Stimulated activated effector memory CD8-positive, alpha-beta T cell treated with anti-CD3 and anti-CD28 coated beads, Interleukin-12 subunit alpha, Interleukin-12 subunit beta, amount 100 ng/mL, for 72 hours (primary cell): ENCODE data around the gene LMBRD2.

Source experiments
- ATAC-seq: fragments of 150-1000 bp; cut with Tn5 transposase; 2 replicates; pipeline ENCODE4 v1.10.0; 2021
- DNase-seq, 2 donors: peaks; one replicate each; pipeline ENCODE4 v3.0.0; 2021 to 2022; ENCODE audit warnings: low spot score in 2 of 2
- H3K27ac Mint-ChIP-seq: one replicate; pipeline ENCODE4 v1.8.0; 2022; ENCODE audit warnings: mild to moderate bottlenecking, mixed read lengths
- H3K36me3 Mint-ChIP-seq: one replicate; pipeline ENCODE4 v1.8.0; 2022; ENCODE audit warnings: mild to moderate bottlenecking, mixed read lengths
- H3K4me1 Mint-ChIP-seq: one replicate; pipeline ENCODE4 v1.8.0; 2022; ENCODE audit warnings: mixed read lengths
- H3K4me3 Mint-ChIP-seq: one replicate; pipeline ENCODE4 v1.8.0; 2022; ENCODE audit warnings: mild to moderate bottlenecking, mixed read lengths
- H3K9me3 Mint-ChIP-seq: one replicate; pipeline ENCODE4 v1.8.0; 2022; ENCODE audit warnings: mixed read lengths

The LMBRD2 gene

GRCh38 chr5:36173426-36173825 is 21.7 kb upstream of the LMBRD2 start:
- ATAC-seq (no peak), DNase-seq (no peak)
- H3K9me3 Mint-ChIP-seq: no peaks in the 10 kb centered on the region
- no peak overlapping the region for H3K27ac Mint-ChIP-seq
- peaks cover 99% of the 10 kb centered on the region for H3K36me3 Mint-ChIP-seq
- no peak overlapping the region for H3K4me3 Mint-ChIP-seq
- H3K4me1 Mint-ChIP-seq: no peaks in the 10 kb centered on the region

- H3K4me1 Mint-ChIP-seq: no peaks in the 10 kb centered on the region
- DNase-seq: no peak
- no peak overlapping the region for H3K27ac Mint-ChIP-seq
- H3K4me3 Mint-ChIP-seq: no peak overlapping the region
- peaks cover 99% of the 10 kb centered on the region for H3K36me3 Mint-ChIP-seq
- ATAC-seq: no peak
- H3K9me3 Mint-ChIP-seq: no peaks in the 10 kb centered on the region
Observed at GRCh38 chr5:36172599-36172998, 20.9 kb upstream of the LMBRD2 start.

DNA sequence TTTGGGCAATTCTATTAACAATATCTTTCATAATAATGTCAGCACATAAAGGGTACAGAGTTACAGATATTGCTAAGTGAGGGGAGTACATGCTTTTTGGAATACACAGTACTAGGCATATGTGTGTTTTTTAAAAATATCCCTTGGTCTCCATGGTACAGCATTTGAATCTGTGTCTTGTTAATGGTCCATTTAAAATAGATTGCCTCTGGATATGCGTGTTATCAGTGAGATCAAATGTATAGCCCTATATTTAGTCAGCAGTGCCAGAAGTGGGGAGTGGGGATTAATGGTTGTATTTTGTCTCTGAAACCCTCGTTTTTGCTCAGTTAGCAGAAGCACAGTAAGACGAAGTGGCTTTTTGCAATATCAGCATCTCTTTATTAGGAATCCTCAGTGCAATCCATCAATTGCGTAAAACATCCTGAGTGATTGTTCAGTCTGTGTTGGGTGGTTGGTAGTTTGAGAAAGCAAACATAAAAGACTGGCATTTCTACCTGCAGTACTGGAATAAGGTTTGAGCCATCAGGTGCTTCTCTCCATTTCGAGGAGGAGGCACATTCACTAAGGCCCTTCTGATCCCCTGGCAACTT is 19.2 kb upstream of the LMBRD2 start:
- Mint-ChIP-seq H3K4me3 (no peak overlapping the region), H3K36me3 (peaks cover 99% of the 10 kb centered on the region), H3K4me1 (no peaks in the 10 kb centered on the region), H3K9me3 (no peaks in the 10 kb centered on the region), H3K27ac (no peak overlapping the region)
- DNase-seq (no peak), ATAC-seq (no peak)

DNA sequence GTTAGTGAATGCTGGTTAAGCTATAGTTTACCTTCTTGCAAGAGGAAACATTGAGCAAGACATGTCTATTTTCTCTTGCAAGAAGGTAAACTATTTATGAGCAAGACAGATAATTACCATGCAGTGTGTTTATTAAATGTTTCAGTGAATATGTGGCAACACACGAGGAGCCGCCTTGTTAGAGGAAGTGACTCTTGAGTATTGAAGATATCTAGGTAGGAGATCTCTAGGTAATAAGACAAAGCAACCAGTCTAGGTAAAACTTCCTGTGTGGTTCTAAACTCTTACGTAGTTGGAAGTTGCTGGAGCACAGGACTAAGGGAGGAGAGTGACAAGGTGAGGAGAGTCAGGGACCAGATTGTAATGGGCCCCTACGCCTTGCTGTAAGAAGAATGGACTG is 17.1 kb upstream of the LMBRD2 start:
- Mint-ChIP-seq H3K4me3 (no peak overlapping the region), H3K27ac (peak overlapping the region; percentile 20), H3K9me3 (no peaks in the 10 kb centered on the region), H3K36me3 (peaks cover 99% of the 10 kb centered on the region), H3K4me1 (peaks cover 3% of the 10 kb centered on the region)
- ATAC-seq: no peak
- DNase-seq: no peak

- Mint-ChIP-seq H3K27ac (no peak overlapping the region), H3K36me3 (peaks cover 92% of the 10 kb centered on the region), H3K4me1 (peaks cover 21% of the 10 kb centered on the region), H3K4me3 (no peak overlapping the region), H3K9me3 (no peaks in the 10 kb centered on the region)
- DNase-seq (no peak), ATAC-seq (no peak)
Observed at GRCh38 chr5:36164461-36164860, 12.8 kb upstream of the LMBRD2 start.

DNA sequence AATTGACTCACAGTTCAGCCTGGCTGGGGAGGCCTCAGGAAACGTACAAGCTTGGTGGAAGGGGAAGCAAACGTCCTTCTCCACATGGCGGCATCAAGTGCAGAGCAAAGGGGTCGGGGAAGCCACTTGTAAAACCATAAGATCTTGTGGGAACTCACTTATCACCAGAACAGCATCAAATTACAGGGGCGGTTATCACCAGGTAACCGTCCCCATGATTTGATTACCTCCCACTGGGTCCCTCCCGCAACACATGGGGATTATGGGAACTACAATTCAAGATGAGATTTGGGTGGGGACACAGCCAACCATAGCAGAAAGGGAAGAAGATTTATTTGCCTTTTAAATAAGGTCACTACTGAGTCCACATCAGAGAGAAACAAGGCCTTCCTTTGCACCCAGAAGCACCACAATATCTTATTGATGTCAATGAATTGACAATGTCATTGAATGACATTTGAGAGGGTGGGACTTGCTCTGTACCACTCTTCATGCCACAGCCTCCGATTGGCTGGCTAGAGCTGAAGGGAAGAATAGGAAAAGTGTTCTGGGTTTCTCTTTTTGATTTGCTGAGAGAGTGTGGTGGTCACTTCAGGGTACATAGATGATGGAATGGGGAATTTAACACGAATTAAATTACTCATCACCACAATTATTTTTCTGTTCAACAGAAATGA is 11.3 kb upstream of the LMBRD2 start:
- Mint-ChIP-seq H3K27ac (no peak overlapping the region), H3K4me1 (peaks cover 21% of the 10 kb centered on the region), H3K36me3 (peaks cover 89% of the 10 kb centered on the region), H3K4me3 (no peak overlapping the region), H3K9me3 (no peaks in the 10 kb centered on the region)
- DNase-seq (no peak), ATAC-seq (no peak)

GRCh38 chr5:36161361-36161760 is 9.7 kb upstream of the LMBRD2 start:
- DNase-seq (no peak), ATAC-seq (no peak)
- Mint-ChIP-seq H3K9me3 (no peaks in the 10 kb centered on the region), H3K4me3 (no peak overlapping the region), H3K36me3 (peaks cover 89% of the 10 kb centered on the region), H3K4me1 (peaks cover 32% of the 10 kb centered on the region), H3K27ac (no peak overlapping the region)

DNA sequence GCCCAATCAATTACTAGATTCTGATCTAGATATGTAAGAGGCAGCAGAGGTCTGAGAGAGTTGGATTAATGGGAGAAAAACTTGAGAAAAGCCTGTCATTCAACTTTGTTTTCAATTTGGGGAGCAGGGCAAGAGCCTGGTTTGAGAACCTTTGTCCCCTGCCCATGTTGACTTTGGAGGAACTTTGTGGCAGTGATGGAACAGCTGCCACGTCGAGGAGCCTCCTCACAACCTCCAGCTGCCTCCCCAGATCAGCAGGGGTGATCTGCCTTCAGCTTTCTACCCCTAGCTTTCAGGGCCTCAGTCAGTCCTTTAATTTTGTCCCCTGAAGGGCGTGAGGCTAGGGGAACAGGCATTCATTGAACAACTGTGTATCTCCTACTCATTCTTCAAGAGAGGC is 8.9 kb upstream of the LMBRD2 start:
- Mint-ChIP-seq H3K36me3 (peaks cover 89% of the 10 kb centered on the region), H3K9me3 (no peaks in the 10 kb centered on the region), H3K27ac (no peak overlapping the region), H3K4me3 (no peak overlapping the region), H3K4me1 (peaks cover 39% of the 10 kb centered on the region)
- no peak for ATAC-seq
- DNase-seq: no peak

DNA sequence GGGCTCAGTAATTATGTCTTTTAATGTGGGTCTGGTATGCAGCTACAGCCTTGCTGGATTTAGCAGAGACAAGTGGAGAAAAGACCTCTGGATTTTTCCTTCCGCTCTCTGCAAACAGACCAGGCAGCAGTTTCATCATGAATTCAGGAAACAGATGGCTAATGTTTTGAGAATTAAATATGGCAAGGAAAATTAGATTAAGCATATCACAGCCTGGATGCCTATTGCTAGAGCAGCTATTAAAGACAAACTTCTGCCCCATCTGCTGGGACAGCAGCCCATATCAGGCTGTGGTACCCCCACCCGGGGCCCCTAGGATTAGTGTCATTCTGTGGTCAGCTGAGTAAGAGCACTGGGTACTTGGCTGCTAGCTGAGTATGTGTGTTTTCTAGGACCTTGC is 6.5 kb upstream of the LMBRD2 start:
- H3K4me3 Mint-ChIP-seq: no peak overlapping the region
- H3K36me3 Mint-ChIP-seq: peaks cover 89% of the 10 kb centered on the region
- ATAC-seq: peak; percentile 55
- no peak overlapping the region for H3K27ac Mint-ChIP-seq
- no peak for DNase-seq
- H3K9me3 Mint-ChIP-seq: no peaks in the 10 kb centered on the region
- H3K4me1 Mint-ChIP-seq: peaks cover 44% of the 10 kb centered on the region

- DNase-seq (no peak), ATAC-seq (no peak)
- H3K27ac Mint-ChIP-seq: no peak overlapping the region
- peaks cover 38% of the 10 kb centered on the region for H3K4me1 Mint-ChIP-seq
- H3K4me3 Mint-ChIP-seq: no peak overlapping the region
- H3K36me3 Mint-ChIP-seq: peaks cover 93% of the 10 kb centered on the region
- no peaks in the 10 kb centered on the region for H3K9me3 Mint-ChIP-seq
Observed at GRCh38 chr5:36156619-36157018, 4.9 kb upstream of the LMBRD2 start.

GRCh38 chr5:36156121-36156601 is 4.5 kb upstream of the LMBRD2 start:
- no peak for ATAC-seq
- Mint-ChIP-seq H3K27ac (no peak overlapping the region), H3K9me3 (no peaks in the 10 kb centered on the region), H3K36me3 (peaks cover 89% of the 10 kb centered on the region), H3K4me1 (peaks cover 38% of the 10 kb centered on the region), H3K4me3 (no peak overlapping the region)
- no peak for DNase-seq

- no peak for ATAC-seq
- no peak for DNase-seq
- H3K4me1 Mint-ChIP-seq: peaks cover 44% of the 10 kb centered on the region
- H3K36me3 Mint-ChIP-seq: peaks cover 82% of the 10 kb centered on the region
- H3K9me3 Mint-ChIP-seq: no peaks in the 10 kb centered on the region
- H3K27ac Mint-ChIP-seq: no peak overlapping the region
- H3K4me3 Mint-ChIP-seq: no peak overlapping the region
Observed at GRCh38 chr5:36155291-36155690, 3.6 kb upstream of the LMBRD2 start.

DNA sequence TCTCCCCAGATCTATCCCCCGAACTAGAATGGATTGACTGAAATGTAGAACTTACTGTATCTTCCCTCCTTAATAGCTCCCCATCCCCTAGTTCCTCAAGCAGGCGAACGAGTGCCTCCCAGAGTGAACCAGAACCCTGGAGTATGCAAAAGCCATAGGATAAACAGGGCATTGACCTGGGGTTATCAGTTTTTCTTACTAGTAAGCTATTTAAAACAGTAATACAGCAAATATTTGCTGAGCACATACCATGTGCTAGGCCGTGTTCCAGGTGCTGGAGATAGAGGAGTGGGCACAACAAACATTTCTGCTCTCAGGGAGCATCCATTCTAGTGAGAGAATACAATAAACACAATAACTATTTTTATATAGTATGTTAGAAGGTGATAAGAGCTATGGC is 2.0 kb upstream of the LMBRD2 start:
- peaks cover 67% of the 10 kb centered on the region for H3K36me3 Mint-ChIP-seq
- H3K27ac Mint-ChIP-seq: no peak overlapping the region

DNA sequence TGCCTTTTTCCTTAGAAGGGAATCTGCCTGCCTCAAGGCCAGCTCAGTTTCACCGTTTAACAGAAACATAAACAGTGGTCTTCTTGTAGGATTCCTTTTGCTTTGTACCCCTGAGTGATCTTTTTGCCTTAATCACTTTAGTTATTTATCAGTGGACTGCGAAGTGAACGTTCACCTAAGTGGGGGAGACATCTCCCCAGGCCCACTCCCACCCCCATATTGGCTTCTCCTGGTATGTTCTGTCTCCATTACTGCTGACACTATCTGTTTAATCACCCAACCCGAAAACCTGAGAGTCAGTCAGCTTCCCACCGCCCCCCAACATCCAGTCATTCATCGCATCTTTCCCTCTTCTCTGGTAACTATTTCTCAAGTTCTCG is 1.6 kb upstream of the LMBRD2 start:
- DNase-seq: no peak
- Mint-ChIP-seq H3K9me3 (no peaks in the 10 kb centered on the region), H3K36me3 (peaks cover 62% of the 10 kb centered on the region), H3K4me3 (peak overlapping the region; percentile 95), H3K4me1 (peaks cover 47% of the 10 kb centered on the region), H3K27ac (no peak overlapping the region)
- no peak for ATAC-seq

More for the DNA sequence above, 2.0 kb upstream of the LMBRD2 start:
- no peaks in the 10 kb centered on the region for H3K9me3 Mint-ChIP-seq
- ATAC-seq (no peak), DNase-seq (no peak)
- peak overlapping the region; percentile 95 for H3K4me3 Mint-ChIP-seq
- peaks cover 47% of the 10 kb centered on the region for H3K4me1 Mint-ChIP-seq

DNA sequence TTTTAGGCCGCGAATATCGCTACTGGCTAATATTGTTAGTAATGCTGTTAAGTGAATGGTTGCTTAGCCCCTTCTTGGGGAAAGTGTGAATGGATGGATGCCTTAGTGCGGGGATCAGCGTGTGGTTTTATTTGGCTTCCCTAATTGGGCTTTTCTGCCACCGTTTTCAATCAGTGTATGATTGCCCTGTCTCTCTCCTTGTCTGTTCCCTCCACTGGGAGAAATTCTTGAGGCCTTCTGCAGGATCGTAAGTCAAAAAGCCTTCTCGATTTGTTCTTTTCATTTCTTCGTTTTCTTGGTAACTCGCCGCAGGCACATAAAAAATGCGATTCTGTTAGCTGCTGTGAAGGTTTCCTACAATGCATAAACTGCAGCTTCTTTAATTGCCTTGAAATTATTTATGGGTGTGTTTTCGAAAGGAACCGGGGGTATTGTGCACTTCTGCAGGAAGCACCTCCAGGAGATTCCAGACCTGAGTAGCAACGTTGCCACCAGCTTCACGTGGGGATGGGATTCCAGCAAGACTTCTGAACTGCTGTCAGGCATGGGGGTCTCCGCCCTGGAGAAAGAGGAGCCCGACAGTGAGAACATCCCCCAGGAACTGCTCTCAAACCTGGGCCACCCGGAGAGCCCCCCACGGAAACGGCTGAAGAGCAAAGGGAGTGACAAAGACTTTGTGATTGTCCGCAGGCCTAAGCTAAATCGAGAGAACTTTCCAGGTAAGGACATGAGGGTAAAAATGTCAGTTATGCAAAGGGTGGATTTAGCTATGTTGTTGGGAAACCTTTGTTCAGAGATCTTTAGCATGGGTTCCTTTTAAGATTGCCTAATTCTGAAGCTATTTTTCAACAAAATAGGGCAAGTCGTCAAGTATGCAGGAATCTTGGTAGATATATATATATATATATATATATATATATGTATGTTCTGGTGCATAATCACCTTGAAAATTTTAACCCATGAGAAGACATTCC is 924 bp upstream of the LMBRD2 start:
- H3K36me3 Mint-ChIP-seq: peaks cover 58% of the 10 kb centered on the region
- H3K9me3 Mint-ChIP-seq: no peaks in the 10 kb centered on the region
- peaks cover 45% of the 10 kb centered on the region for H3K4me1 Mint-ChIP-seq
- H3K27ac Mint-ChIP-seq: peak overlapping the region; percentile 91
- H3K4me3 Mint-ChIP-seq: peak overlapping the region; percentile 95
- no peak for ATAC-seq
- no peak for DNase-seq
